Esophagus mucosa (tissue), 1 donor: Measurements from ENCODE around the gene TFCP2. TPM values are rescaled to one million over a fixed set of nuclear protein-coding genes. Genes with fewer than 3 reads are reported as not detected.

Experiments
- ATAC-seq: fragments of 200-7000 bp; cut with Tn5 transposase; one replicate; pipeline ENCODE4 v1.9.1; 2020
- total RNA-seq: library from RNA; stranded (reverse); gene quantifications from one replicate; pipeline ENCODE4 v1.2.4, GENCODE V29; 2023
- donor health status: DM: yes; HTN: yes; CAD: no.

TFCP2 gene
- total RNA-seq, 1 donor from 2014 or later: 19.0 TPM

GRCh38 chr12:51150777-51151176 is 22.2 kb downstream of the TFCP2 start:
- ATAC-seq: no peak

- no peak for ATAC-seq
Observed at GRCh38 chr12:51147309-51147708, 25.6 kb downstream of the TFCP2 start.

GRCh38 chr12:51139292-51139844 is 33.6 kb downstream of the TFCP2 start:
- ATAC-seq: no peak

GRCh38 chr12:51132693-51133092 is 40.2 kb downstream of the TFCP2 start:
- no peak for ATAC-seq

- no peak for ATAC-seq
Observed at GRCh38 chr12:51131745-51132521, 41.0 kb downstream of the TFCP2 start.

- no peak for ATAC-seq
Observed at GRCh38 chr12:51128919-51129318, 44.0 kb downstream of the TFCP2 start.

- ATAC-seq: peak; percentile 73
Observed at GRCh38 chr12:51127050-51127729, 45.7 kb downstream of the TFCP2 start.

- ATAC-seq: no peak
Observed at GRCh38 chr12:51126297-51126696, 46.6 kb downstream of the TFCP2 start.

- ATAC-seq: no peak
Observed at GRCh38 chr12:51124504-51124903, 48.4 kb downstream of the TFCP2 start.

- no peak for ATAC-seq
Observed at GRCh38 chr12:51122844-51123243, 50.1 kb downstream of the TFCP2 start.

GRCh38 chr12:51118706-51119105 is 54.2 kb downstream of the TFCP2 start:
- ATAC-seq: no peak

GRCh38 chr12:51115533-51115932 is 57.4 kb downstream of the TFCP2 start:
- ATAC-seq: no peak

- ATAC-seq: no peak
Observed at GRCh38 chr12:51108136-51108535, 64.8 kb downstream of the TFCP2 start.

- no peak for ATAC-seq
Observed at GRCh38 chr12:51103977-51104376, 69.0 kb downstream of the TFCP2 start.

GRCh38 chr12:51098611-51099010 is 74.3 kb downstream of the TFCP2 start:
- no peak for ATAC-seq

GRCh38 chr12:51090705-51091229 is 82.2 kb downstream of the TFCP2 start:
- ATAC-seq: no peak

- ATAC-seq: no peak
Observed at GRCh38 chr12:51087818-51088217, 85.1 kb downstream of the TFCP2 start.

- no peak for ATAC-seq
Observed at GRCh38 chr12:51086933-51087332, 86.0 kb downstream of the TFCP2 start.

- ATAC-seq: no peak
Observed at GRCh38 chr12:51085757-51086156, 87.2 kb downstream of the TFCP2 start.

- ATAC-seq: peak; percentile 100
Observed at GRCh38 chr12:51083126-51083833, 89.7 kb downstream of the TFCP2 start, which contains the start of gene CSRNP2. TSS of gene CSRNP2 (minus strand) at chr12:51083596. CDS start at chr12:51076561, 7,035 bp downstream.

- no peak for ATAC-seq
Observed at GRCh38 chr12:51082561-51083125, 90.3 kb downstream of the TFCP2 start.

GRCh38 chr12:51081421-51081820 is 91.5 kb downstream of the TFCP2 start:
- ATAC-seq: no peak
